GM19035 (cell line): ENCODE data around the gene PLEKHG4B.
"Not testable (repeated sequence)": the region's sequence is repeated elsewhere in the genome, so short reads cannot be mapped to it uniquely, and the experiment has no call there.

Experiments used
- ATAC-seq: cut with Tn5 transposase; IDR thresholded peaks from one replicate; pipeline ENCODE4 v1.9.1; 2021; ENCODE audit not compliant: unreplicated experiment

Gene PLEKHG4B

DNA sequence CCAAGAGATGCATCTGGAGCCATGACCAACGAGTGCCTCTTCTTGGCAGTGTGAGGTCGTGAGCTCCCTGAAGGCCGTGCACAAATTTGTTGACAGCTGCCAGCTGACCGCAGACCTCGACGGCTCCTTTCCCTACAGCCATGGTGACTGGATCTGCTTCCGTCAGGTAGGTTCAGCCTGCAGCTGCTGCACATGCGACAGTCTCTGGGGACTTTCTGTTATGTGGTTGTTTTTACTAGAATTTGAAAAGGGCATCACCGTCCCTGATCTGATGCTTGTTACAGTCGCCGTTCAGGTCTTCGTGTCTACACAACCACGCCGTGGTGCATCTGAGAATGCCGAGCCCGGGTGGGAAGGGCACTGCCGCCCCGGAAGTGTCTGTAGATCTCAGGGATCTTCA lies 62.9 kb downstream of the PLEKHG4B start:
- no peak for ATAC-seq

DNA sequence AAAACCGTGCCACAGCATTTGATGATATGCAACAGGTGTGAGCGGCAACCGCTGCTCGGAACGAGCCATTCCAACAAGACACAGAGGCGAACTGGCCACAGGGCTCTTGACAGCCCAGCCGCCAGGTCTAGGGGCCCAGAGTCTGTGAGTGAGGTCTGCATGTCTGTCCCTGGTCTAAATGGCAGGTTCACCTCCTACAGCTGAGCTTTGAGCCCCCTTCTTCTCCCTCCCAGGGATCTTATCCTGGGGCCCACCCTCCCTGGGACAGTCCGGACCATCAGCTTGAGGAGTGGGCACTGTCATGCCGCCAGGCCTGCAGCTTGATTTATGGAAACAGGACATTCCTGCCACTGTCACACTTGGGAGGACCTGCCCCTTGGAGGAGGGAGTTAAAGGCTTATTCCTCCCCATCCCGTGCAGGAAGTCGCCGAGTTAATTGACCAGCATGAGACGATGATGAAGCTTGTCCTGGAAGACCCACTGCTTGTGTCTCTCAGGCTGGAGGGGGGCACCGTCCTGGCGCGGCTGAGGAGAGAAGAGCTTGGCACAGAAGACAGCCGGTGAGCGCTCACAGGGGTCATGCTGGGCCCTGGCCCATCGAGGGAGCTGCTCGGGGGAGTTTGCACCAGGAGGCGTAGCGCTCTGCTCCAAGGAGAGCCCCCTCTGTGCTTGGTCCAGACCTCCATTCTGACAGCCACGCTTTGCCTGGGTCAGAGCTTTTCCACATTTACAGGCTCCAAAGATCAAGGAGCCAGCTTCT lies 63.9 kb downstream of the PLEKHG4B start:
- ATAC-seq, result no peak

DNA sequence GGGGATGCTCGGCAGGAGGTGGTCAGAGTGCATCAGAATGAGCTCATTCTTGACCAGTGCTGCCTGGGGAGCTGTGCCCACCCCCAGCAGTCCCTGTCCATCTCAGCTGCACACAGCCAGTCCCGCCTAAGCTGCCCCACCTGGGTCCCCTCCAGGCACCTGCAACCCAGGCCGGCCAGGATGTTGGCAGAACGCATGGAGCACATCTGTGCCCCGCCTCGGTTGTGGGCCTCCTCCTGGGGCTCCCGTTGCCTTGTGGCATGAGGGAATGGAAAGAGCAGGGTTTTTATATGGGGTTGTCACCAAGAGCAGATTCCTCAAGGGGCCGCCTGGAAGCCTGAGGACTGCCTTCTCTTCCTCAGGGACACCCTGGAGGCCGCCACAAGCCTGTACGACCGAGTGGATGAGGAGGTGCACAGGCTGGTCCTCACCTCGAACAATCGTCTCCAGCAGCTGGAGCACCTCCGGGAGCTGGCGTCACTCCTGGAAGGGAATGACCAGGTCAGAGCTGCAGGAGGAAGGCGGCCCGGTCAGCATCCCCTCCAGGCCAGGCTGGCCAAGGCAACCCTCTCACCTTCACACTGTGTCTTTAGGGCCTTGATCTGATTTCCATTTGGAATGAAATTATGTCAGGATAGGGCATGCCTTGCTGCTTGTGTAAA lies 64.6 kb downstream of the PLEKHG4B start:
- no peak for ATAC-seq

DNA sequence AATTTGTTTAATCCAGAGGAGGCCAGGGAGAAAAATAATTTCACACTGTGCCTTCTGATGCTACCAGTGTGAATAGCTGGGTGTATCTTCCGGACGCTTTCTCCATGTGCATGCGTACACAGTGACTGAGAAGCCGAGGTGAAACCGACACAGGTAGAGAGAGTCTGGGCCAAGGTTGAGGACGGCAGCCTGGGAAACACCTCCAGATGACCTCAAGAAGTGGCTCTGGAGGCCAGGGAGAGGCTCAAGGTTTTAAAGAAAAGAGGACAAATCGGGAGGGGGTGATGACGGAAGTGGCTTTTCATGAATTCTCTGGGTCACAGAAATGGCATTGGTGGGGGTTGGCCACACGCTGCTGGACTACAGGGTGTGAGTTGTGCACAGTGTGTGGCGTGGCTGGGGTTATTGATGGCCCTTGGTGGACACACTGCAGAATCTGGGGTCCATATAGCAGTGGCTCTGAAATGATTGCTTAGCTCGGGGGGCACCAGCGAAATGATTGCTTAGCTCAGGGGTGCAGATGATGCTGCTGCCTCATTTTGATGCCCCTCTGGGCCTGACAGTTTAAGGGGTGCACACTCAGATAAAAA lies 65.3 kb downstream of the PLEKHG4B start:
- ATAC-seq, result no peak

DNA sequence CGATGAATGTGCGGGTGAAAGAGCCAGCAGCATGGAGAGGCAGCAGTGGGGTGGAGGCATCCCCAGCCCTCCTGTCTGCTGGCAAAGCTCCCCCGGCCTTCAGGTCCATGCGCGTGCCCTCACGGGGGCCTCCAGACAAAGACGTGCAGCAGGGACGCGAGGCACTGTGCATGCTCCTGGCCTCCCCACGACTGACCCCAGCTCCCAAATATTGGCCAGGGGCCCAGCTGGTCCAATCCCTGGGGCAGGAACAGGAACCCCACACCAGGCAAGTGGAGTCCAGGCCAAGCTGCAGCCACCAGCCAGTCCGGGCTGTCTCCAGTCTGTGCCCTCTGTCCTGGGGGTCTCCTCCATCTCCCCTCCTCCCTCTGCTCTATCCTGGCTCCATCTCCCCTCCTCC lies 65.8 kb downstream of the PLEKHG4B start:
- ATAC-seq, result no peak

DNA sequence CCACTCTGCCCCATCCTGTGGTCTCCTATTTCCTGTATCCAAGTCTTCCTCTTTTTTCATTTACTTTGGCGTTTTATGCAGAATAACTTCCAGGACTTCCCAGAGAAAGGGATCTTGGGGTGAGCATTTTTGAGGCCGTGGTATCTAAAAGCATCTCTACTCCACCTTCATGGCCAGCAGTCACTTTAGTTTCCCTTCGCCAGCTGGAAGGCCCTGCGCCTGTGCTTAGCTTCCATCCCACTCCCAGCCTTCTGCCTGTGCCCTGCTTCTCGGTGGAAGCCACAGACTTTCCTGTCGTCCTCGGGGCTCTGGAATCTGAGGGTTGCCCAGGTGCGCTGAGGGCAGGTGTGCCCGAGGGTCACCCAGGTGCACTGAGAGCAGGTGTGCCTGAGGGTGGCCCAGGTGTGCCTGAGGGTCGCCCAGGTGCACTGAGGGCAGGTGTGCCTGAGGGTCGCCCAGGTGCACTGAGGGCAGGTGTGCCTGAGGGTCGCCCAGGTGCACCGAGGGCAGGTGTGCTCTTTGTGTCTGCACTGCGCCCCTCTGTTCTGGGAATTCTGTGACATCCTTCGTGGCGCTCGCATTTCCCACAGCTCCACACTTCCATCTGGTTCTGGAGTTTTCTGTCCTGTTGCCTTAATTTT lies 67.0 kb downstream of the PLEKHG4B start:
- no peak for ATAC-seq

DNA sequence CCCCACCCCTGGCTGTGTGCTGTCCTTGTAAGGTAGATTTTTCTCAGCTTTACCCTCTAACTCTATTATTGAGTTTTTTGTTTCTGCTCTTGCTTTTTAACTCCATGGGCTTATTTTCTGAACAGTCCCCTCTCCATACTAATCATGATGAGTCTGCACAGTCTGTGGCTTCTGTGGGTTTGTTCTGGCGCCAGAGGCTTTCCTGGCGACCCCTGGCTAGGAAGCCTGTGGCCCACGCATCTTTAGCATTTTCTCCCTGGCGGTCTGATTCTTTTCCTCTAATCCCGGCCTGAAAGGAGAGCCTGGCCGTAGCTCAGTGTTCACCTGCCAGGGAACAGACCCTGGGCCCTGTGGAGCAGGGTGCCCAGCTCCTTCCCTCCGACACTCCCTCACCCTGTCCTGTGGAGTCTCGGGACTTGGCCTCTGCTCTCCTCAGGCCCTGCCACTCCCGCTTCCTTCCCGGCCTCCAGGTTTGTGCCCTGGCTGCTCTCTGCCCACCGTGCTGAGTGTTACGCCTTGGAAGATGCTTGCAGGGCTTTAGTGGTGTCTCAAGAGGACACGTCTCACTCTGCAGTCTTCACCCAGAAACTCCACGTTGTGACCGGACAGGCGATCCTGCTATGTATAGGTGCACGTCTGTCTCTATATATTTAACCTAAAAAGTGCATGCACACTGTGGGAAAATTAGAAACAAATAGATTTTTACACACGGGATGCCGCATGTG lies 67.6 kb downstream of the PLEKHG4B start:
- no peak for ATAC-seq

DNA sequence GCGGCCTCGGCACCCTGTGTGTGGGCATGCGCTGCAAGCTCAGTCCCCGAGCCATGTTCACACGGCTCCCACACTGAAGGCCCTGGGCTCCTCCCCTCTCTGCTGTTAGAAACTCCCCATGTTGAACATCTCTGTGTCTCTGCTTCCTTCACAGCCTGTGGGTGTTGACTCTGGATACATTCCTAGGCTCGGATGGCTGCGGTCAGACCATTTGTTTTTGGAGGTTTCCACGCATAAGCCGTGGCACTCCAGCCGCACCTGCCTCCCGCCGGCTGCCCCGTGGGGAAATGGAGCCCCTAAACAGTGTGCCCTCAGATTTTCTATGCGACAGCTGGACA lies 68.2 kb downstream of the PLEKHG4B start:
- ATAC-seq, result no peak

DNA sequence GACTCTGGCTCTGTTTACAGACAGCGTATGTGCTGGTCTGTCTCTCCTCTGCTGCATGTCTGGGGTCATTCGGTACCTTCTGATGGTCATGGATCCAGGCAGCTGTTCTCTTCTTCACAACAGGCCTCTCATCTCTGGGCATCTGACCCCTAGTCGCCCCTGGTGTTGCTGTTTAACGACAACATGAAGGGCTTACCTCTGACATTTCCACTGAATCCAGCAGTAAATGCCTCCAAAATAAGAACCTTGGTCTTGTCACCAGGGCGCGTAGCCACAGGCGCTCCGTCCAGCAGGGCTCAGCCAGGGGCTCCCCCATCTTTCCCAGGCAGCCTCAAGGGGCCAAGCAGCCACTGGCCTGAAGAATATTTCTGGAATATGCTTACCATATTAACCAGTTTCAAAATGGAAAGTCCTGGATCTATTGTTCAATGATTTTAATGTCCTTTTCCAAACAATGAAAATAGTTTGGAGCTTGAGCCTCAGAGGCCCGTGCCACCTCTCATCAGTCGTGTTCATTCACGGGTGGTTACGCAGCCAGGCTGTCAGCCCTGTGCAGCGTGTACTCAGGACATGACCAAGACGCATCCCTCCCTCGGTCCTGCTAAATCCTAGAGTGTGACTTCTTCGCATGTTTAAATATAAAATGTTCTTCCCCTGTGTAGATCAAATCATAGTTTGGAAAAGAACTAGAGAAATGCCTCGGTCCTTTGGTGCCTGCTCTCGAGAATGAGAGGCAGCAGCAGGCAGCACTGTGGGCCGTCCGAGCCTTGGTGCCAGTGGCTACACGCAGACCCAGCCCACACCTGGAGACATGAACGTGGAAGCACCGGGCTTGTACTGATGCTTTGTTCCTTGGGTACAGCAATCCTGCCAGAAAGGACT lies 69.2 kb downstream of the PLEKHG4B start:
- no peak for ATAC-seq

DNA sequence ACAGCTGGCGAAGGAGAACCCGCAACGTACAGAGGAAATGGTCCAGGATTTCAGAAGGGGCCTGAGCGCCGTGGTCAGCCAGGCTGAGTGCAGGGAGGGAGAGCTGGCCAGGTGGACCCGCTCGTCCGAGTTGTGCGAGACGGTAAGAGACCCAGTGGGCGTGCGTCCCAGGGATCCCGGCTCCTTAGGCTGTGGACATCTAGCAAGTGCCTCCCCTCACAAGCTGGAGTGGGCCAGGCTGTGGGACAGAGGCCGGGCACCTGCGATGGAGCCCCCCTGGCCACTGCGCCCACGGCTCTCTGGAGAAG lies 69.8 kb downstream of the PLEKHG4B start:
- no peak for ATAC-seq

DNA sequence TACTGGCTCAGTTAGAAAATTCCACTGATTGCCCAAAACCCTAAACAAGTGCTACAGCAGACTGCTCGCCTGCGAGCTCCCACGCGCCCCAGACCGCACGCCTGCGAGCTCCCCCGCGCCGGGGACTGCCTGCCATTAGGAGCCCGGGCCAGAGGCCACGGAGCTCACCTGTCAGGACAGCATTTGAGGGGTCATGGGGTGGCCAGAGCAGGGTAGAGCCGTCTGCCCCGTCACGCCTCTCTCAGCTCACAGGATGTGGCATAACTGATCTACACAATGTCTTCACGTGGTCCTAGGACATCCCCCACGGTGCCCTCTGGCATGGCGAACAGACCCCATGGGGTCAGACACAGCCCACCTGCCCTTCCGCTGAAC lies 70.2 kb downstream of the PLEKHG4B start:
- no peak for ATAC-seq

DNA sequence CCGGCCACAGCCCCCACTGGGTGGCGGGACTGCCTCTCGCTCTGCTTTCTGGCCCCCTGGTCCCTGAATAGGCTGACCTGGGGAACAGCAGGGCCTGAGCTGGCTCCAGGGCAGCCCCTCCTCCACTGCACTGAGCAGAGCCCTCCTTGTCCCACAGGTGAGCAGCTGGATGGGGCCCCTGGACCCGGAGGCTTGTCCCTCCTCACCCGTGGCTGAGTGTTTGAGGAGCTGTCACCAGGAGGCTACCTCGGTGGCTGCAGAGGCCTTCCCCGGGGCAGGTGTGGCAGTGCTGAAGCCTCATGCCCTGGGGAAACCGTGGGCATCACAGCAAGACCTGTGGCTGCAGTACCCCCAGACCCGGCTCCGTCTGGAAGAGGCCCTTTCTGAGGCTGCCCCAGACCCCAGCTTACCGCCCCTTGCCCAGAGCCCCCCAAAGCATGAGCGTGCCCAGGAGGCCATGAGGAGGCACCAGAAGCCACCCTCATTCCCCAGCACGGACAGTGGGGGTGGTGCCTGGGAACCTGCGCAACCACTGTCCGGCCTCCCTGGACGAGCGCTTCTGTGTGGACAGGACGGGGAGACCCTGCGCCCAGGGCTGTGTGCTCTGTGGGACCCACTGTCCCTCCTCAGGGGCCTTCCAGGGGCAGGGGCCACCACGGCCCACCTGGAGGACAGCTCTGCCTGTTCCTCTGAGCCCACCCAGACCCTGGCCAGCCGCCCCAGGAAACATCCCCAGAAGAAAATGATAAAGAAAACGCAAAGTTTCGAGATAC lies 70.8 kb downstream of the PLEKHG4B start:
- no peak for ATAC-seq

DNA sequence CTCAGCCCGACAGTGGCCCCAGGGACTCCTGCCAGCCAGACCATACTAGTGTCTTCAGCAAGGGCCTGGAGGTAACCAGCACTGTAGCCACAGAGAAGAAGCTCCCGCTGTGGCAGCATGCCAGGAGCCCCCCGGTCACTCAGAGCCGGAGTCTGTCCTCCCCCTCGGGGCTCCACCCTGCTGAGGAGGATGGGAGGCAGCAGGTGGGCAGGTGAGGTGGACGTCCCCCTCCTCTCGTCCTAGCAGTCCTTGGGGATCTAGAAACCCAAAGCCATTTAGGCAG lies 71.3 kb downstream of the PLEKHG4B start:
- ATAC-seq, result no peak

DNA sequence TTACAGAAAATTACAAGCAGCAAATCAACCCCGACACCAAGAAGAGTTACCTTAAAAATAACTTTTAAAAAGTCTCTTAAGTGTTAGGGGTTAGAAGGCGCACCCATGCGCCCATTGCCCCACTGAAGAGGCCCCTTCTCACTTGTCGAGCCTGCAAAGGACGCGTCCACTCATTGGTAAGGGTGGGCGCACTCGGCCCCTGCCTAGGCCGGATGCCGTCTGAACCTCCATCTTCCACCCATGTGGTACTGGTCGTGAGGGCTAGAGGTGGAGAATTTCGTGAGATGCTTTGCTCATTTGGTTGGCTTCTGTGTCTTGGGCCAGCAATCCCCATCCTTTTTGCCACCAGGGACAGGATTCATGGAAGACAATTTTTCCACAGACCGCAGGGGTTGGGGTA lies 71.9 kb downstream of the PLEKHG4B start:
- ATAC-seq, result no peak

DNA sequence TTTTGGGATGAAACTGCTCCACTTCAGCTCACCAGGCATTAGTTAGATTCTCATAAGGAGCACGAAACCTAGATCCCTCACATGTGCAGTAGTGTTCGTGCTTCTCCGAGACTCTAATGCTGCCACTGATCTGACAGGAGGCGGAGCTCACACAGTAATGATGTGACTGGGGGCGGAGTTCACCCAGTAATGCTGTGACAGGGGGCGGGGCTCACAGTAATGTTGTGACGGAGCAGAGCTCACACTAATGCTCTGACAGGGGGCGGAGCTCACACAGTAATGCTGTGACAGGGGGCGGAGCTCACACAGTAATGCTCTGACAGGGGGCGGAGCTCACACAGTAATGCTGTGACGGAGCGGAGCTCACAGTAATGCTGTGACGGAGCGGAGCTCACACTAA lies 72.3 kb downstream of the PLEKHG4B start:
- ATAC-seq, result no peak

DNA sequence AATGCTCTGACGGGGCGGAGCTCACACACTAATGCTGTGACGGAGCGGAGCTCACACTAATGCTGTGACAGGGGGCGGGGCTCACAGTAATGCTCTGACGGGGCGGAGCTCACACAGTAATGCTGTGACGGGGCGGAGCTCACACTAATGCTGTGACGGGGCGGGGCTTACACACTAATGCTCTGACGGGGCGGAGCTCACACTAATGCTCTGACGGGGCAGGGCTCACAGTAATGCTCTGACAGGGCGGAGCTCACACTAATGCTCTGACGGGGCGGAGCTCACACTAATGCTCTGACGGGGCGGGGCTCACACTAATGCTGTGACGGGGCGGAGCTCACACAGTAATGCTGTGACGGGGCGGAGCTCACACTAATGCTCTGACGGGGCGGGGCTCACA lies 72.8 kb downstream of the PLEKHG4B start:
- not testable (repeated sequence) for ATAC-seq

DNA sequence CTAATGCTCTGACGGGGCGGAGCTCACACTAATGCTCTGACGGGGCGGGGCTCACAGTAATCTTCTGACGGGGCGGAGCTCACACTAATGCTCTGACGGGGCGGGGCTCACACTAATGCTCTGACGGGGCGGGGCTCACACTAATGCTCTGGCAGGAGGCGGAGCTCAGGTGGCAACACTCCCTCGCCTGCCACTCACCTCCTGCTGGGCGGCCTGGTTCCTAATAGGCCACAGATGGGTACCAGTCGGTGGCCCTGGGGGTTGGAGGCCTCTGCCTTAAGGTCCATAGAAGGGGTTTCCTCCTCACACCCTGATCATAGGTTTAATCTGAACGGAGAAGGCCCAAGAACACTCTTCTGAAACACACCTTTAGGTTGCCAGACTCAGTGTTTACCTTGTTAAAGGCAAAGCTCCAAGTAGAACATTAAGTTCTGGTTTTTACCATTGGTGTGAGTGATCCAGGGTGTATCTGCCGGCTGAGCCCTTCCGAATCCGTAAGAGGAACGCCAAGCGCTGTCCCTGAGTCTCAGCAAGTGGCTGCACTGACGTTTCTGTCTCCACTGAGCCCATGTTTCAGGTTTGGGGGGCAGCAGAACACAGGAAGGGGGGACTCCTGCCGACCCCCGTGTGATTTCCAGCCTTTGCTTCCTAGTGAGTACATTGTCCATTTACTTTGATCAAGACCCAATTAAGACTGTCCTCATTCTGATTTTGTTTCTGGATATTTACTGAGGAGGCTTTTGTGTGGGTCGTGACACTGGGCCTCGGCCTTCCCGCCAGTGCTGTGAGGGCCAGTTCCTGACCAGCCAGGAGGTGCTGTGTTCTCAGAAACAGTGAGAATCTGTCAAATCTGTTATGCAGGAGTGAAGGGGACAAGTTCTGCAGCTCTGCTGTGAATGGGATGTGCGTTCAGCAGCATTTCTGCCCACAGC lies 74.7 kb downstream of the PLEKHG4B start:
- ATAC-seq, result no peak

DNA sequence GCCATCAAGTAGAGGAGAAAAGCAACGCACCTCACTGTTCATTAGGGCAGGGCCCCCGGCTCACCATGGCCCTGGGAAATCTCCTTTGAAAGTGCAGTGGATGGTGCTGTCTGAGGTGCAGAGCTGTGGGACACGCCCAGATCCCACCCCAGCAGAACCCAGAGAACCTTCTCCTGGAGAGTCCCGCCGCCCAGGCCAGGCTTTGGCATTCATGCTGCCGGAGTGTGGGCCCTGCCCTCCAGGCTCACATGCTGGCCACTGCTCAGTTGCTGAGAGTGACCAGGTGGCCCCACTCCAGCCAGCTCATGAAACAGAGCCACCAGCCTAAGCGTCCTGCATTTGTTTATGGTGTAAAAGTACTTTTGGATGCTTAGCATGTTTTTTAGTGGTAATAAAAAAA lies 75.5 kb downstream of the PLEKHG4B start:
- no peak for ATAC-seq
